OCI-LY1 (cell line): Measurements from ENCODE around the gene LAMA4.

Experiments used
- CTCF ChIP-seq: fragments of 200-600 bp; sonication (generic), shearing (Covaris generic); IDR thresholded peaks from 2 replicates; pipeline ENCODE4 v1.5.1; 2017; ENCODE audit warnings: mild to moderate bottlenecking, antibody characterized with exemption, low read length, moderate library complexity, mixed read lengths
- EZH2 ChIP-seq: fragments of 200-600 bp; sonication (generic), shearing (Covaris generic); IDR thresholded peaks from 2 replicates; pipeline ENCODE4 v1.8.0; 2017; ENCODE audit warnings: borderline replicate concordance, mixed run types, mild to moderate bottlenecking, antibody characterized with exemption, low read length, moderate library complexity, mixed read lengths

GRCh38 chr6:112173221-112173804 lies 81.1 kb downstream of the LAMA4 start:
- TF ChIP-seq CTCF (no peak), EZH2 (no peak)
